Measurements from ENCODE around the gene FKBP2.

The FKBP2 gene

GRCh38 chr11:64281957-64282770 lies 41.3 kb downstream of the FKBP2 start:
- H3K9me3 ChIP-seq (ENCODE audit: control insufficient read depth, low read length): no peaks in the 10 kb centered on the region
- H3K36me3 ChIP-seq (ENCODE audit: control insufficient read depth, insufficient read depth, low read length): peaks cover 5% of the 10 kb centered on the region
- H3K4me3 ChIP-seq (ENCODE audit: low read length): no peak overlapping the region
- H3K9ac ChIP-seq (ENCODE audit: low read length): no peak overlapping the region
- H3K27me3 ChIP-seq (ENCODE audit: control insufficient read depth, insufficient read depth, low read length): no peaks in the 10 kb centered on the region
- peaks cover 35% of the 10 kb centered on the region for H3K4me1 ChIP-seq (ENCODE audit: control insufficient read depth, insufficient read depth, low read length)

GRCh38 chr11:64283092-64283491 lies 42.2 kb downstream of the FKBP2 start:
- Histone ChIP-seq H3K9me3 (ENCODE audit: control insufficient read depth, low read length) (no peaks in the 10 kb centered on the region), H3K4me3 (ENCODE audit: low read length) (no peak overlapping the region), H3K27me3 (ENCODE audit: control insufficient read depth, insufficient read depth, low read length) (no peaks in the 10 kb centered on the region), H3K9ac (ENCODE audit: low read length) (peak overlapping the region; percentile 95), H3K36me3 (ENCODE audit: control insufficient read depth, insufficient read depth, low read length) (no peaks in the 10 kb centered on the region), H3K4me1 (ENCODE audit: control insufficient read depth, insufficient read depth, low read length) (peaks cover 31% of the 10 kb centered on the region)

DNA sequence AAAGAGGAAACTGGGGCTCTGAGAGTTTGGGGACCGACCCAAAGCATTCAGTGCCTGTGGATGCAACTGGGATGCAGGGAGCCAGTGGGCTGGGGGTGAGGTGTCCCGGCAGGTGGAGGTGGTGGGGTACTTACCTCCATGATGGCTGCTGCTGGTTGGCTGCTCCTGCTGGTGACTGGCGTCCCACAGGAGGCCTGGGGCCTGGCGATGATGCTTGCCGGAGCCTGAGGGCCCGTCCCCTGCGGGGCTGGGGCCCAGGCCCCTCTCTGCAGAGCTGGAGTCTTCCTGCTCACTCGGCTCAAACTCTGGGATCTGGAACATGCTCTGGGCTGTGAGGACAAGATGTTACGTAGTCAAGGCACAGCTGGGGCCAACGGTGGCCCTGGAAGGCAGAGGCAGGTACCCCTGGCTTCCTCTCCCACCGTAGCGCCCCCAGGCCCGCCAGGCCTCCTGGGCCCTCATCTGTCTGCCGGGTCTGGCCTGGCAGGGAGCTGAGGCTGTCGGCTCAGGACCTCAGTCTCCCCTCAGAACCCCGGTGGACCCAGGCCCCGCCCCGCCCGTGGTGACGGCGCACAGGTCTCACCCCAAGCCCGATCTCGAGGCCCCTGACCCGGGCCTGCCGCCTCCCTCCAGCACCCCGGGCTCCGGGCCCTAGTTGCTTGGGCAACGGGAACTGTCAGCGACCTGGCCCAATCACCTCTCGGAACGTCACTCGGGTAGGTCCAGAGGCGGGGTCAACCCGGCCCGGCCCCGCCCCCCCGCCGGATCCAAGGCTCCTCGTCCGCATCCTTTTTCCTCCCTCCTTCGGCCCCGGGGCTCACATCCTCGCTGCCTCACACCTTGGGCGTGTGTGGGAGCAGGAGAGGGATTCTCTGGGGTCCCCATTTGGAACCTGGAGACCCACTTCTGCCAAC lies 43.4 kb downstream of the FKBP2 start, which contains the start of gene BAD:
BAD (minus strand) TSS at position 618 of the 914 bp plus-strand sequence; CDS start at position 321, 297 bp downstream.
- Histone ChIP-seq H3K4me3 (ENCODE audit: low read length) (peak within 1 kb of the TSS; percentile 82), H3K9me3 (ENCODE audit: control insufficient read depth, low read length) (no peaks in the 10 kb centered on the region), H3K9ac (ENCODE audit: low read length) (peak within 1 kb of the TSS; percentile 95), H3K27me3 (ENCODE audit: control insufficient read depth, insufficient read depth, low read length) (no peaks in the 10 kb centered on the region), H3K4me1 (ENCODE audit: control insufficient read depth, insufficient read depth, low read length) (peaks cover 31% of the 10 kb centered on the region), H3K36me3 (ENCODE audit: control insufficient read depth, insufficient read depth, low read length) (no peaks in the 10 kb centered on the region)

DNA sequence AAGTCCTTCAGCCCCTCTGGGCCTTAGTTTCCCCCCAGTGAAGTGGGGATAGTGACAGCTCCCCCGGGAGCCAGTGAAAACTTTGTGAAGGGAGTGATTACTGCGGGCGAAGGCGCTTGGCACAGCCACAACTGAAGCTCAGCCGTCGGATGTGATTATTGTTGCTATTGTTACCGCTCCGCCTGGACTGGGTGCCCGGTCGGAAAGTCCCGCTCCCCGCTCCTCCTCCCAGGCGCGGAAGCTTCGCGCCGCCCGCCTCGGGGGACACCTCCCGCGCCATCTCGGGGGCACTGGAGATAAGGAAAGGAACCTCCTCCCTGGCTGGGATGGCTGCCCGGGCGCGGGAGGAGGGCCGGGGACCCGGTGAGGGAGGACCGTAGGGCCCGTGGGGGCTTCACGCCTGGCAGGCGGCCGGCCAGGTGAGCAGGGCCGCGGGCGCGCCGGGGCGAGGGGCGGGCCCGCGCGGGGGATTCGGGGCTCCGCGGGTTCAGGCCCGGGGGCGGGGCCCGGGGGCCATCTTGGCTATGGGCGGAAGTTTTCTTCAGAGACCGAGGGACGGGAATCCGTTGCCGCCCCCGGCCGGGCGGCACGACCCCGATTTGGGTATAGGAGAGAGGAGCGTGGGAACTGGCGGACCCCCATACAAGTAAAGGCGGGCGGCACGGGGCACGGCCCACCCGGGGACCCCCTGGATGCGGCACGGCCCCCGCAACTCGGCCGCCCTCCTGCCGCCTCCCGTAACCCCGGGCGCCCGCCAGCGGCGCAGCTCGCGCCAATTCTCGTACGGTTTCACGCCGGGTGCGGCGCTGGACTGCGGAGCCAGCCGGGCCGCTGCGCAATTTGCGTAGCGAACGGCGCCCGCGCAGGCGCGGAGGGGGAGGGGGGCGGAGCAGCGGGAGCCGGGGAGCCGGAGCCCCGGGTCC lies 44.3 kb downstream of the FKBP2 start, which contains the start of gene GPR137:
GPR137 (plus strand) TSS at position 887 of the 923 bp plus-strand sequence. CDS start 677 bp downstream, outside the sequence.
- Histone ChIP-seq H3K4me3 (ENCODE audit: low read length) (peak within 1 kb of the TSS; percentile 80), H3K36me3 (ENCODE audit: control insufficient read depth, insufficient read depth, low read length) (no peaks in the 10 kb centered on the region), H3K4me1 (ENCODE audit: control insufficient read depth, insufficient read depth, low read length) (peaks cover 31% of the 10 kb centered on the region), H3K9me3 (ENCODE audit: control insufficient read depth, low read length) (no peaks in the 10 kb centered on the region), H3K9ac (ENCODE audit: low read length) (peak within 1 kb of the TSS; percentile 95), H3K27me3 (ENCODE audit: control insufficient read depth, insufficient read depth, low read length) (peaks cover 3% of the 10 kb centered on the region)

DNA sequence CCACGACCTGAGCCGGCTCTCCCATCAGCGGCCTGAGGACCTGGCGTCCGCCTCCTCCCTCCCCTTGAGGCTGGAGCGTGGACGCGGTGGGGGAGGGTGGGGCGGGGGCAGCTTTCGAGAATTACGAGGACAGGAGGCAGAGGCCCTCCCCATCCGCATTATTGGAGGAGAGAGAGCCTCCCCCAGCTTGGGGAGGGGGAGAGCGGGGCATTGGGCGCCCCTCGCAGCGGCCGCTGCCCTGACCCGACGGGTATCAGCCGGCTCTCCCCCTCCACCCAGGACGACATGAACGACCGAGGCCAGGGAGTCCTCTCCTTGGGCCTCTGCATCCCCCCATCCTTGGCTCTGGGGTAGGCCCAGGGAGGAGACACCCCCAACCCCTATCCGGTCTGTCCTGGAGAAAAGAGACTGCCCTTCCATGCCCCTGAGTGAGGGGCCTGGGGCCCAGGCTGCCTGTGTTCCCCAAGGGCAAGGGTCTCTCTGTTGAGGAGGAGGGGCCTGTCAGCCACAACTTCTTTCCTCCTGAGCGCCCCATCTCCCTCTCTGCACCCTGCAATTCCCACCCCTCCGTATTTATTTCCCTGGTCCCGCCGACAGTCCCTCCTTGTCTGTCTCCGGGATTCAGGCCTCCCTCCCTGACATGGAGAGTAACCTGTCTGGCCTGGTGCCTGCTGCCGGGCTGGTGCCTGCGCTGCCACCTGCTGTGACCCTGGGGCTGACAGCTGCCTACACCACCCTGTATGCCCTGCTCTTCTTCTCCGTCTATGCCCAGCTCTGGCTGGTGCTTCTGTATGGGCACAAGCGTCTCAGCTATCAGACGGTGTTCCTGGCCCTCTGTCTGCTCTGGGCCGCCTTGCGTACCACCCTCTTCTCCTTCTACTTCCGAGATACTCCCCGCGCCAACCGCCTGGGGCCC lies 45.2 kb downstream of the FKBP2 start:
- Histone ChIP-seq H3K9me3 (ENCODE audit: control insufficient read depth, low read length) (no peaks in the 10 kb centered on the region), H3K9ac (ENCODE audit: low read length) (peak overlapping the region; percentile 95), H3K27me3 (ENCODE audit: control insufficient read depth, insufficient read depth, low read length) (peaks cover 12% of the 10 kb centered on the region), H3K4me1 (ENCODE audit: control insufficient read depth, insufficient read depth, low read length) (peaks cover 34% of the 10 kb centered on the region), H3K36me3 (ENCODE audit: control insufficient read depth, insufficient read depth, low read length) (no peaks in the 10 kb centered on the region), H3K4me3 (ENCODE audit: low read length) (peak overlapping the region; percentile 50)

GRCh38 chr11:64286801-64287159 lies 45.9 kb downstream of the FKBP2 start:
- H3K27me3 ChIP-seq (ENCODE audit: control insufficient read depth, insufficient read depth, low read length): peaks cover 19% of the 10 kb centered on the region
- no peaks in the 10 kb centered on the region for H3K9me3 ChIP-seq (ENCODE audit: control insufficient read depth, low read length)
- no peak overlapping the region for H3K4me3 ChIP-seq (ENCODE audit: low read length)
- H3K9ac ChIP-seq (ENCODE audit: low read length): peak overlapping the region; percentile 95
- peaks cover 37% of the 10 kb centered on the region for H3K4me1 ChIP-seq (ENCODE audit: control insufficient read depth, insufficient read depth, low read length)
- H3K36me3 ChIP-seq (ENCODE audit: control insufficient read depth, insufficient read depth, low read length): no peaks in the 10 kb centered on the region

GRCh38 chr11:64287676-64288352 lies 46.9 kb downstream of the FKBP2 start:
- Histone ChIP-seq H3K36me3 (ENCODE audit: control insufficient read depth, insufficient read depth, low read length) (no peaks in the 10 kb centered on the region), H3K27me3 (ENCODE audit: control insufficient read depth, insufficient read depth, low read length) (peaks cover 29% of the 10 kb centered on the region), H3K9me3 (ENCODE audit: control insufficient read depth, low read length) (no peaks in the 10 kb centered on the region), H3K4me3 (ENCODE audit: low read length) (no peak overlapping the region), H3K4me1 (ENCODE audit: control insufficient read depth, insufficient read depth, low read length) (peaks cover 40% of the 10 kb centered on the region), H3K9ac (ENCODE audit: low read length) (no peak overlapping the region)

DNA sequence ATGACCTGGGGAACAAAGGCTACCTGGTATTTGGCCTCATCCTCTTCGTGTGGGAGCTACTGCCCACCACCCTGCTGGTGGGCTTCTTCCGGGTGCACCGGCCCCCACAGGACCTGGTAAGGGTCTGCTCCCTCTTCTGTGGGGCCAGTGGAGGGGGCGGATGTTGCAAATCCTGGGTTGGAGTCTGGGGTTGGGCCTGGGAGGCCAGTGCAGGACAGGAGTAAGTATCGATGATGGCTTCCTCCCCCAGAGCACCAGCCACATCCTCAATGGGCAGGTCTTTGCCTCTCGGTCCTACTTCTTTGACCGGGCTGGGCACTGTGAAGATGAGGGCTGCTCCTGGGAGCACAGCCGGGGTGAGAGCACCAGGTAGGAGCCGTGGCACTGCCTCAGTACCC lies 47.5 kb downstream of the FKBP2 start:
- Histone ChIP-seq H3K27me3 (ENCODE audit: control insufficient read depth, insufficient read depth, low read length) (peaks cover 34% of the 10 kb centered on the region), H3K36me3 (ENCODE audit: control insufficient read depth, insufficient read depth, low read length) (no peaks in the 10 kb centered on the region), H3K9ac (ENCODE audit: low read length) (no peak overlapping the region), H3K4me3 (ENCODE audit: low read length) (no peak overlapping the region), H3K9me3 (ENCODE audit: control insufficient read depth, low read length) (no peaks in the 10 kb centered on the region), H3K4me1 (ENCODE audit: control insufficient read depth, insufficient read depth, low read length) (peaks cover 34% of the 10 kb centered on the region)

GRCh38 chr11:64289002-64289564 lies 48.2 kb downstream of the FKBP2 start:
- peaks cover 41% of the 10 kb centered on the region for H3K27me3 ChIP-seq (ENCODE audit: control insufficient read depth, insufficient read depth, low read length)
- no peak overlapping the region for H3K9ac ChIP-seq (ENCODE audit: low read length)
- H3K4me3 ChIP-seq (ENCODE audit: low read length): no peak overlapping the region
- peaks cover 27% of the 10 kb centered on the region for H3K4me1 ChIP-seq (ENCODE audit: control insufficient read depth, insufficient read depth, low read length)
- no peaks in the 10 kb centered on the region for H3K36me3 ChIP-seq (ENCODE audit: control insufficient read depth, insufficient read depth, low read length)
- H3K9me3 ChIP-seq (ENCODE audit: control insufficient read depth, low read length): no peaks in the 10 kb centered on the region

Measured in mucosa of stomach (tissue), 1 donor.